Tibial nerve (tissue), 4 donors: ENCODE measurements around the gene DAG1. TPM values are rescaled to one million over a fixed set of nuclear protein-coding genes. Genes with fewer than 3 reads are reported as not detected.
A peak's percentile ranks its signal among the peaks of the same experiment; 100 is the strongest.

Source experiments
- DNase-seq, 2 donors: peaks; one replicate each; pipeline ENCODE4 v3.0.0-alpha.2; 2019; ENCODE audit warnings: low spot score in 2 of 2
- H3K27ac ChIP-seq, 4 donors: fragments of 200-600 bp; sonication (generic) in 3 of 4; one replicate each; pipeline ENCODE4 v1.5.1; 2017 to 2019; ENCODE audit warnings: mild to moderate bottlenecking in 1 of 4
- H3K27me3 ChIP-seq, 2 donors: fragments of 200-600 bp; sonication (generic) in 1 of 2; one replicate each; pipeline versions ENCODE4 v1.5.1 to v1.6.0; 2017 to 2019
- H3K36me3 ChIP-seq, 3 donors: fragments of 200-600 bp; sonication (generic); one replicate each; pipeline ENCODE4 v1.5.1; 2018 to 2019
- H3K4me1 ChIP-seq, 4 donors: fragments of 200-600 bp; sonication (generic) in 3 of 4; one replicate each; pipeline ENCODE4 v1.5.1; 2017 to 2019
- H3K4me3 ChIP-seq, 4 donors: fragments of 200-600 bp; sonication (generic) in 3 of 4; one replicate each; pipeline ENCODE4 v1.5.1; 2017 to 2019; ENCODE audit warnings: mild to moderate bottlenecking in 1 of 4, moderate library complexity in 1 of 4
- H3K9me3 ChIP-seq, 4 donors: fragments of 200-600 bp; sonication (generic) in 3 of 4; one replicate each; pipeline ENCODE4 v1.5.1; 2017 to 2019
- EP300 ChIP-seq, 2 donors: sonication (generic); formaldehyde crosslinking; IDR thresholded peaks; one replicate each; pipeline ENCODE4 v1.6.1; 2017; ENCODE audit warnings: antibody characterized with exemption in 2 of 2, mild to moderate bottlenecking in 1 of 2
- POLR2A ChIP-seq, 2 donors: fragments of 450-650 bp; IDR thresholded peaks; one replicate each; pipeline ENCODE4 v1.6.1; 2017; ENCODE audit warnings: antibody characterized with exemption in 2 of 2, mild to moderate bottlenecking in 2 of 2, moderate library complexity in 2 of 2
- WGBS, 2 donors: methylation state at CpG; one replicate each; pipeline ENCODE4 v1.1.5; 2018; 5-methylcytosine and 5-hydroxymethylcytosine counted together
- total RNA-seq, 4 donors: library from RNA; depleted of rRNA; stranded (reverse); fragments of >200 nt; gene quantifications; one replicate each; pipeline ENCODE4 v1.1.0, GENCODE V29; 2016
- TF ChIP-seq, protein P1 (sequence below), 5 experiments: fragments of 200-600 bp in 3 of 5; fragments of 450-650 bp in 2 of 5; sonication (generic) in 3 of 5; IDR thresholded peaks; one replicate each; pipeline ENCODE4 v1.5.1; 2016 to 2019; ENCODE audit warnings: antibody characterized with exemption in 5 of 5, mild to moderate bottlenecking in 3 of 5, moderate library complexity in 2 of 5

DAG1 gene
- total RNA-seq, 4 donors from 2014 or later: 113 to 142 (median 126) TPM

DNA sequence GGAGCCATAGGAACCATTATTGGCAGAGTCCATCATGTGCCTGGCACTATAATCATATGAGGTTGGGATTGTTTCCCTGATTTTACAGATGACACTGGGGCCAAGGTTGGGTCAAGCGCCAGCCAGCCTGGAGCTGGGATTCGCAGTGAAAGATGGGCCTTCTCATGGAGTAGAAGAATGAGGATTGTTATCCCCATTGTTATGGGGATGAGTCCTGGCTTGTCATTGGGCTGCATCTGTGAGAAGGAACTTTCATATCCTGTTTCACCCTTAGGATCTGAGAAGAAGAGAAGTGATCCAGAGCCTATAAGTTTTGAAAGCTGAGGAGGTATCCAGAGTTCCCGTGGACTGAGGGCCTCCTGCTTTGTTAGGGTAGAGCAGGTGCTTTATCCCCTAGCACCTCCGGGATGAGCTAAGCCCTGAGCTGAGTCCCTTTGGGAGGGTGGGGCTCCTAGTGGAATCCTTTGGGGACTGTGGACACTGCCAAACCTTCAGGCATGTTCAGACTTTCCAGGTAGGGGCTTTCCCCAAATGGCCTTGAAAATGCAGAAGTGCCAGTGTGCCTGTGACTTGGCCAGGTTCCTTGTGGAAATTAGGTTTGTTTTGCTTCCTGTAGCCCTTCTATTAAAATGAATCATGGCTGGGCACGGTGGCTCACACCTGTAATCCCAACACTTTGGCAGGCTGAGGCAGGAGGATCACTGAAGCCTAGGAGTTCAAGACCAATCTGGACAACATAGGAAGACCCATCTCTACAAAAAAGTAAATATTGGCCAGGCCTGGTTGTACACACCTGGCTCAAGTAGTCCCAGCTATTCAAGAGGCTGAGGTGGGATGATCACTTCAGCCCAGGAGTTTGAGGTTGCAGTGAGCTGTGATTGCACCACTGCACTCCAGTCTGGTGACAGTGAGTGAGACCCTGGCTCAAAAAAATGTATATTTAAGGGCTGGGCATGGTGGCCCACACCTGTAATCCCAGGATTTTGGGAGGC is 54.0 kb downstream of the DAG1 start:
- TF ChIP-seq POLR2A (IDR thresholded peaks at IDR 0.05): no peak
- TF ChIP-seq, protein P1, sequence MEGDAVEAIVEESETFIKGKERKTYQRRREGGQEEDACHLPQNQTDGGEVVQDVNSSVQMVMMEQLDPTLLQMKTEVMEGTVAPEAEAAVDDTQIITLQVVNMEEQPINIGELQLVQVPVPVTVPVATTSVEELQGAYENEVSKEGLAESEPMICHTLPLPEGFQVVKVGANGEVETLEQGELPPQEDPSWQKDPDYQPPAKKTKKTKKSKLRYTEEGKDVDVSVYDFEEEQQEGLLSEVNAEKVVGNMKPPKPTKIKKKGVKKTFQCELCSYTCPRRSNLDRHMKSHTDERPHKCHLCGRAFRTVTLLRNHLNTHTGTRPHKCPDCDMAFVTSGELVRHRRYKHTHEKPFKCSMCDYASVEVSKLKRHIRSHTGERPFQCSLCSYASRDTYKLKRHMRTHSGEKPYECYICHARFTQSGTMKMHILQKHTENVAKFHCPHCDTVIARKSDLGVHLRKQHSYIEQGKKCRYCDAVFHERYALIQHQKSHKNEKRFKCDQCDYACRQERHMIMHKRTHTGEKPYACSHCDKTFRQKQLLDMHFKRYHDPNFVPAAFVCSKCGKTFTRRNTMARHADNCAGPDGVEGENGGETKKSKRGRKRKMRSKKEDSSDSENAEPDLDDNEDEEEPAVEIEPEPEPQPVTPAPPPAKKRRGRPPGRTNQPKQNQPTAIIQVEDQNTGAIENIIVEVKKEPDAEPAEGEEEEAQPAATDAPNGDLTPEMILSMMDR (IDR thresholded peaks at IDR 0.05): no peak
- TF ChIP-seq EP300 (IDR thresholded peaks at IDR 0.05): no peak
- H3K4me3 ChIP-seq: no peak overlapping the region
- 88 to 91% methylated on average over 5 of the region's 5 CpGs for WGBS, 2 donors
- no peaks in the 10 kb centered on the region for H3K9me3 ChIP-seq
- peak overlapping the region in 2 of 4 donors; percentile 76 to 86 for H3K27ac ChIP-seq
- peaks cover 0 to 10% (median 0%) of the 10 kb centered on the region in 3 donors for H3K36me3 ChIP-seq
- no peak for DNase-seq
- peaks cover 0 to 60% (median 28%) of the 10 kb centered on the region in 4 donors for H3K4me1 ChIP-seq
- no peaks in the 10 kb centered on the region for H3K27me3 ChIP-seq

DNA sequence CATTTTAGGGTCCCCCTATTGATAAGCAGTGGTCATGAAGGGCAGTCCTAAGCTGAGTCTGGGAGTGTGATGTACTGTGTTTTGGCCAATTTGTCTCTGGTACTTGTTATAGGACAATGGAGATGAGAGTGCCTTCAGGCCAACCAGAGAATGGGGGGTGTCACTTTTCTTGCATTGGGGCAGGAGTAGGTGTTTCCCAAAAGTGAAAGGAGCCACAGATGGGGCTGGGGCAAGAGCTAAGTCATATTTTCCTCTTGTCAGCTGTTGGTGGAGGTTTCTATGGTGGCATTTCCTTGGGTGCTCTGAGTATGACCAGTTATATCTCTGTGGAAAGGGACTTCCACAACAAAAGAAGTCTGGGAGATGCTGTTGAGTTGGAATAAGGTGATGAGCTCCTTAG is 59.5 kb downstream of the DAG1 start:
- Histone ChIP-seq H3K9me3 (no peaks in the 10 kb centered on the region), H3K36me3 (peaks cover 0 to 51% (median 15%) of the 10 kb centered on the region in 3 donors), H3K27me3 (no peaks in the 10 kb centered on the region), H3K4me3 (no peak overlapping the region), H3K4me1 (peaks cover 0 to 36% (median 7%) of the 10 kb centered on the region in 4 donors), H3K27ac (peak overlapping the region in 1 of 4 donors; percentile 16)
- no peak for DNase-seq
- TF ChIP-seq, protein P1 (IDR thresholded peaks at IDR 0.05): no peak
- TF ChIP-seq EP300 (IDR thresholded peaks at IDR 0.05) (no peak), POLR2A (IDR thresholded peaks at IDR 0.05) (no peak)

DNA sequence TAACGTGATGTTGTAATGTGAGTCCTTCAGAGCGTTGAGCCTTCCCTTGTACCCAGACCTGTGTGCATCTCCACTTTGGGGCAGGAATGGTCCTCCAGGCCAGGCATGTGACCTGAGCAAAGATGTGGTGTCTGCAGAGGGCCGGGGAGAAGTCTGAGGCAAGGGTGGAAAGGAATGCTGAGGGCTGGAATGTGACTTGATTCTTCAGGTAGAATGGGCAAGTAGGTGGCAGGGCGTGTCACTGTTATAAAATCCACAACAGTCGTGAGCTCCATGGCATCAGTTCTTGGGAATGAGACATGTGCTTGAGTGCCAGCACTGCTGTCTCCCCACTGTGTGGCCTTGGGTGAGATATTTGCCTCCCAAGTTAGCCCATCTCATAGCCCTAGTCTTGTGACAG is 60.2 kb downstream of the DAG1 start:
- Histone ChIP-seq H3K27me3 (no peaks in the 10 kb centered on the region), H3K9me3 (no peaks in the 10 kb centered on the region), H3K4me1 (peaks cover 0 to 43% (median 14%) of the 10 kb centered on the region in 4 donors), H3K4me3 (no peak overlapping the region), H3K27ac (peak overlapping the region in 1 of 4 donors; percentile 16), H3K36me3 (peaks cover 0 to 45% (median 15%) of the 10 kb centered on the region in 3 donors)
- TF ChIP-seq EP300 (IDR thresholded peaks at IDR 0.05): no peak
- TF ChIP-seq, protein P1 (IDR thresholded peaks at IDR 0.05): no peak
- TF ChIP-seq POLR2A (IDR thresholded peaks at IDR 0.05): no peak
- 84 to 89% methylated on average over 5 of the region's 5 CpGs for WGBS, 2 donors
- no peak for DNase-seq

DNA sequence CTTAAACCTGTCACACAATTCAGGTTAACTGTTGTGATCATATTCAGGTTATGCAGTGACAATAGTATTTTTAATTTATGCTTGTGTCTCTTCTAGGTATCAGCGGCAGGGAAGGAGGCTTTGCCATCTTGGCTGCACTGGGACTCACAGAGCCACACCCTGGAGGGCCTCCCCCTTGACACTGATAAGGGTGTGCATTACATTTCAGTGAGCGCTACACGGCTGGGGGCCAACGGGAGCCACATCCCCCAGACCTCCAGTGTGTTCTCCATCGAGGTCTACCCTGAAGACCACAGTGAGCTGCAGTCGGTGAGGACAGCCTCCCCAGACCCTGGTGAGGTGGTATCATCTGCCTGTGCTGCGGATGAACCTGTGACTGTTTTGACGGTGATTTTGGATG is 60.6 kb downstream of the DAG1 start:
- WGBS, 2 donors: 85 to 94% methylated on average over 8 of the region's 8 CpGs
- peaks cover 0 to 48% (median 17%) of the 10 kb centered on the region in 4 donors for H3K4me1 ChIP-seq
- H3K9me3 ChIP-seq: no peaks in the 10 kb centered on the region
- no peaks in the 10 kb centered on the region for H3K27me3 ChIP-seq
- no peak overlapping the region for H3K4me3 ChIP-seq
- TF ChIP-seq POLR2A (IDR thresholded peaks at IDR 0.05) (no peak), EP300 (IDR thresholded peaks at IDR 0.05) (no peak)
- TF ChIP-seq, protein P1 (IDR thresholded peaks at IDR 0.05): no peak
- H3K36me3 ChIP-seq: peaks cover 0 to 43% (median 15%) of the 10 kb centered on the region in 3 donors
- DNase-seq: no peak
- no peak overlapping the region for H3K27ac ChIP-seq

DNA sequence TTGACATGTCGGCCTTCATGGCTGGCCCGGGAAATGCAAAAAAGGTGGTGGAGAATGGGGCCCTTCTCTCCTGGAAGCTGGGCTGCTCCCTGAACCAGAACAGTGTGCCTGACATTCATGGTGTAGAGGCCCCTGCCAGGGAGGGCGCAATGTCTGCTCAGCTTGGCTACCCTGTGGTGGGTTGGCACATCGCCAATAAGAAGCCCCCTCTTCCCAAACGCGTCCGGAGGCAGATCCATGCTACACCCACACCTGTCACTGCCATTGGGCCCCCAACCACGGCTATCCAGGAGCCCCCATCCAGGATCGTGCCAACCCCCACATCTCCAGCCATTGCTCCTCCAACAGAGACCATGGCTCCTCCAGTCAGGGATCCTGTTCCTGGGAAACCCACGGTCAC is 61.2 kb downstream of the DAG1 start:
- 90% methylated on average over 9 to 10 of the region's 10 CpGs for WGBS, 2 donors
- TF ChIP-seq EP300 (IDR thresholded peaks at IDR 0.05): no peak
- TF ChIP-seq POLR2A (IDR thresholded peaks at IDR 0.05): no peak
- TF ChIP-seq, protein P1 (IDR thresholded peaks at IDR 0.05): no peak
- Histone ChIP-seq H3K4me1 (peaks cover 0 to 48% (median 18%) of the 10 kb centered on the region in 4 donors), H3K27ac (no peak overlapping the region), H3K9me3 (no peaks in the 10 kb centered on the region), H3K4me3 (no peak overlapping the region), H3K36me3 (peaks cover 0 to 43% (median 15%) of the 10 kb centered on the region in 3 donors), H3K27me3 (no peaks in the 10 kb centered on the region)
- no peak for DNase-seq
